ENCODE measurements around the gene SPACA6.
"Not testable (repeated sequence)": the region's sequence is repeated elsewhere in the genome, so short reads cannot be mapped to it uniquely, and the experiment has no call there.

Gene SPACA6

GRCh38 chr19:51706885-51707284 lies 13.8 kb downstream of the SPACA6 start:
- no peak for DNase-seq

GRCh38 chr19:51708811-51709210 lies 15.7 kb downstream of the SPACA6 start:
- DNase-seq, result no peak

GRCh38 chr19:51709575-51709974 lies 16.4 kb downstream of the SPACA6 start:
- no peak for DNase-seq

GRCh38 chr19:51710163-51710562 lies 17.0 kb downstream of the SPACA6 start:
- no peak for DNase-seq

- DNase-seq, result no peak
These were observed 18.6 kb downstream of the SPACA6 start for GRCh38 chr19:51711702-51712101.

GRCh38 chr19:51712461-51713081 lies 19.4 kb downstream of the SPACA6 start:
- no peak for DNase-seq

- no peak for DNase-seq
These were observed 20.5 kb downstream of the SPACA6 start for GRCh38 chr19:51713319-51714285.

- DNase-seq, result no peak
These were observed 21.7 kb downstream of the SPACA6 start for GRCh38 chr19:51714848-51715247.

- DNase-seq, result no peak
These were observed 22.7 kb downstream of the SPACA6 start for GRCh38 chr19:51715850-51716249.

GRCh38 chr19:51716925-51717324 lies 23.8 kb downstream of the SPACA6 start:
- DNase-seq, result no peak

- no peak for DNase-seq
These were observed 26.3 kb downstream of the SPACA6 start for GRCh38 chr19:51719251-51719988.

- DNase-seq, result no peak
These were observed 28.8 kb downstream of the SPACA6 start for GRCh38 chr19:51721905-51722304.

- DNase-seq, result no peak
These were observed 29.4 kb downstream of the SPACA6 start for GRCh38 chr19:51722492-51722891.

- no peak for DNase-seq
These were observed 31.4 kb downstream of the SPACA6 start for GRCh38 chr19:51724543-51724942.

GRCh38 chr19:51726049-51726448 lies 32.9 kb downstream of the SPACA6 start:
- peak; percentile 56 for DNase-seq

- DNase-seq, result peak; percentile 58
These were observed 34.3 kb downstream of the SPACA6 start for GRCh38 chr19:51727349-51727880.

- no peak for DNase-seq
These were observed 36.7 kb downstream of the SPACA6 start for GRCh38 chr19:51729781-51730180.

GRCh38 chr19:51733742-51734522 lies 40.8 kb downstream of the SPACA6 start:
- no peak for DNase-seq

- DNase-seq, result peak; percentile 61
These were observed 42.8 kb downstream of the SPACA6 start for GRCh38 chr19:51735759-51736449.

GRCh38 chr19:51737389-51737788 lies 44.3 kb downstream of the SPACA6 start:
- no peak for DNase-seq

- DNase-seq, result no peak
These were observed 44.8 kb downstream of the SPACA6 start for GRCh38 chr19:51737924-51738323.

GRCh38 chr19:51738523-51738922 lies 45.4 kb downstream of the SPACA6 start:
- not testable (repeated sequence) for DNase-seq

All from T1000 (cell line).